NCI-H2107 treated with DMSO at 0.1 percent for 48 hours (cell line): ENCODE measurements around the gene BET1.

Experiments
- DNase-seq: peaks from one replicate; lab custom pipeline; 2025; ENCODE audit not compliant: unreplicated experiment; lab: John Stamatoyannopoulos, UW

Gene BET1

DNA sequence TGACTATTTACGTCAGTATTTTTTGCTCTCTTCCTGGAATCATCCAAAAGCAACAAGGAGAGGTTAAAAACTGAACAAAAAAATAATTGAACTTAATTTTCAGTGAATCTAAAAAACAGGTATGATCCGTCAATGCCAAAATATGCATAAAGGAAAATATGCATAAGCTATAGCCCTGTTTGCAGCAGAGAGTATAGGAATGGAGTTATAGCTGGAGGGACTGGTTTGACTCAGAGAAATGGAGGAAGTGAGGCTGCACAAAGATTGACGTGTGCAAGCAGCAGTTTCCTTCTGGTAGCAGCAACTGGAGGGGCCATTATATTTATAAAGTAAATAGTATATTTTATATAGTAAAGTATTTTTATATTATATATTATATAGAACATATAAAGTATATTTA, 45.5 kb downstream of the BET1 start:
- no peak for DNase-seq

DNA sequence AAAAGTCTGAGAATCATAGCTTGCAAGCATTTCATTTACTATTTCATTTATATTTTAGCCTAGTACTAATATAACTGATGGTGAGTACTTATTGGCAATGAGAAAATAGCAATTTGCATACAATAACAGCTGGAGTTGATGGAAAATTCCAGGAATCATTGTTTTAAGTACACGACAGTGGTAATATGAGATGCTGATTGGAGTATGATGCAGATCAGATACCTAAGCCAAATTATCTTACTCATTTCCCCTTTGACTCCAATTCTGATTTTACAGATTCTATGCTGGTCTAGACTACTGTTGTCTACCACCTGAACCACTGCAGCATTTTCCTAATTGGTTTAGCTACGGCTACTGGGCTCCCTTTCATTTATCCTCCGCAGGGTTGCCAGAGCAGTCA, 45.9 kb downstream of the BET1 start:
- no peak for DNase-seq

DNA sequence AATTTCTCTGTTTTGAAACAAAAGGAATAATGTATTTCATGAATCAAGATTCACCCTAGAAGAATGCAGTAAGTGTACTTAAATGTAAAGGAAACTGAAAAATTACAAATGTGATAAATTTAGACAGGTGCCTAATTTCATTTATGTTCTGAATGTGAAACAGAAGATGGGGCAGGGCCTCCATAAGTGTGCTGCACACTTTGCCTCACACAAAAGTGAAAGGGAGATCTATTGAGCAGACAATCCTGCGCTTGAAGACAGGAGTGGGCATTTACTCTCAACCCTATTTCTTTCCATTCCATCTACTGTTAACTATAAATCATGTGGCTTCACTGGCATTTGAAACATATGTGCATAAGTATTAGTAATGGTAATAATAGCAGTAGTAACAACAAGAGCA, 46.4 kb downstream of the BET1 start:
- DNase-seq = no peak

DNA sequence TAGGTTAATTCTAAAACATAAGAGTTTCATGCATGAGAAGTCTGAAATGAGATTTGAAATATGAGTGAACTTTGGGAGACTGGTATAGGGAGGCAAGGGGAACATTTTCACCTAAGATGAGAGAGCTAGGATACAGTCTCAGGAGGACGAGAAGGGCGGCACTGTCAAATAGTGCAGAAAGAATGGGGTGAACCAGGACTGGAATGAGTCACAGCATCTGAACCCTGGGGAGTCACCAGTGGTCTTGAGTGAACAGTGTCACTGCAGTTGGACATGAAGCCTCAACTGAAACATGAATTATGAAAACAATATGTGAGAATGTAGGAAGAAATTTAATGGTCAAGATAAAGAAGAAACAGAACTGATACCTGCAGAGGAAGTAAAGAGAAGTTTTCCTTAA, 48.9 kb downstream of the BET1 start:
- no peak for DNase-seq

DNA sequence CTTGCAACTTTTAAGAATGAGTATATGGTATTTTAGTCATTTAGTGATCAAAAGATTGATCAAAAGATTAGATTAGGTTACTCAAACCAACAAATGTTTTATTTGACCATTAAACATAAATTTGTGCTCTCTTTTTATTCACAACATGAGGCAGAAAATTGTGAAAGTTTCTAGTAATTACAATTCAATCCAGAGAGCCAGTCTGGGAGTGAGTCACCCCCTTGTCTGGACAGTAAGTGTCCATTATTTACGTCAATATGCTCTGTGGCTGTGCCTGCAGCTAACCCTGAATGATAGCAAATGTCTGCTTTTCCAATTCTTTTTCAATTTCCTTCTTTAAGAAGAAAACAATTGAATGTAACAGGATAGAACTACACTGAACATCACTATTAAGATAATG, 54.7 kb downstream of the BET1 start:
- no peak for DNase-seq

DNA sequence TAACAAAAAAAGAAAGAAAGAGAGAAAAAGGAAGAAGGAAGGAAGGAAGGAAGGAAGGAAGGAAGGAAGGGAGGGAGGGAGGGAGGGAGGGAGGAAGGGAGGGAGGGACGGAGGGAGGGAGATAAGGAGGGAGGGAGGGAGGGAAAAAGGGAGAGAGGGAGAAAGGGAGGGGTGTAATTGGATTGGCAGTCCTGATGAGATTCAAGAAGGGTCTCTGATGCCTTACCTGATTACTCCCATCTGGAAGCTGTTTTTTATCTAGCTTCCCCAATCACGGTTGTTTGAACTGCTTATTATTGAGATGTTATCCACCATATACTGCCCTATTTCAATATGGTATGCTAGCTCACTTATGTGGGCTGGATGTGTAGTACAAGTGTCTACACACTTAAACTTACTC, 55.3 kb downstream of the BET1 start:
- DNase-seq = no peak

DNA sequence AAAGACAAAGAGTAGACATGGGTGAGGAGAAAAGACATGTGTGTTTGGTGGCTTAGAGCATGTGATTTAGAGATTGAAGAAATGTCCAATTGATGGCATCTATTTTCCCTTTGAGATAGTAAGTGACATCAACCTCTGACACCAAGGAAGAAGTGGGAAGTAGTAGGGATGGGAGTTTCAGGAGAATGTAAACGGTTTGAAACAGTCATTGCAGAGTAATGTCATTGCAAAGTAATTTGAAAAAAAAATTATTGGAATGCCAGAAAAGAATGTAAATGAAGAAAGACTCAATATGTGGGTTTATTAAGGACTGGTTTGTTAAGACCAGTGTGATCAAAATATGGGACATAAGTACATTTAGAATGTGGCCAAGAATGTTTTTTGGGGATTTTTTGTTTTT, 56.0 kb downstream of the BET1 start:
- no peak for DNase-seq

DNA sequence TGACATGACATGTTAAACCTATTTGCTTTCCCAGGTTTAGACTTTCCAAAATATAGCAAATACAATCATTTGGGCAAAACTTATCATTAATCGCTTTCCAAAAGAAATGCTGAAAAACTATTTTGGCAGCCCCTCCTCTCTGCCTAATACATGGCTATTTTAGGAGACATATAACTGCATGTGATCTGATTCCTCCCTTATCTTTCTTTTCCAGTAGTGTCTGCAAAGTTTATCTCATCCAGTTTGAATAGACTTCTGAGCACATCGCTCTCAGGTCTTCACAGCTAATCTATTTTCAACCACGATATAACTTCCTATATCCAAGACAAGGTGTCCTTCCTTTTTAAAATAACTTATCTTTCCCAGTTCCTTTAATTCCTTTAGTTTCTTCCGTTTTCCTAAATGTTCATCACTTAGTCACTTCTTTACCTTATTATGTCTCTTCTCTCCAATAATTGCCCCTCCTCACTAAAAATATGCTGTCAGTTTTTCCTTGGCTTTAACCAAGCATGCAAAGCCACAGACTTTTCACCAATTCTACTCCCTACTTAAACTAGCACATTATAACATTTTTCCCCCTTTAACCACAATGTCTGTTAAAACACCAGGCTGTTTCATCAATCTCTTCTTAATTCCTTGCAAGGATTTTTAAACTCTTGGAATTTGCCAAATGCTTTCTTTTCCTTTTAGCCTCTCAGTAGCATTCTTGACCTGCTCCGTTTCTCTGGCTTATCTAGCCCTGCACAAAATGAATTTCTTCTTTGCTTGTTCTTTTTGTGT, 58.2 kb downstream of the BET1 start:
- no peak for DNase-seq

DNA sequence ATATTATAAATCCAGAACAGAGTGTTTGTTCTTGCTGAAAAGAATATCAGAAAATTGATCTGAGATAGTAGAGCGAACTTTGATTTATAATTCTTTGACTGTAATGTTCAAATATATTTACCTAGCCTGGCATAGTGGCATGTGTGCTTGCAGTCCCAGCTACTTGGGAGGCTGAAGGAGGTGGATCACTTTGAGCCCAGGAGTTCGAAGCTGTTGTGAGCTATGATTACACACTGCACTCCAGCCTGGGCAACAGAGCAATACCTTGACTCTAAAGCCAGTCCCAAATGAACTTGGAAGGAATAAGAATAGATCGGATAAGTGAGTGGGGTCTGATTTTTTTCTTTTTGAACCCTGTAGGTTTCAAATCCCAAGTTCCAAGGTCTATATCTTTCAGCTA, 59.1 kb downstream of the BET1 start:
- DNase-seq = no peak

DNA sequence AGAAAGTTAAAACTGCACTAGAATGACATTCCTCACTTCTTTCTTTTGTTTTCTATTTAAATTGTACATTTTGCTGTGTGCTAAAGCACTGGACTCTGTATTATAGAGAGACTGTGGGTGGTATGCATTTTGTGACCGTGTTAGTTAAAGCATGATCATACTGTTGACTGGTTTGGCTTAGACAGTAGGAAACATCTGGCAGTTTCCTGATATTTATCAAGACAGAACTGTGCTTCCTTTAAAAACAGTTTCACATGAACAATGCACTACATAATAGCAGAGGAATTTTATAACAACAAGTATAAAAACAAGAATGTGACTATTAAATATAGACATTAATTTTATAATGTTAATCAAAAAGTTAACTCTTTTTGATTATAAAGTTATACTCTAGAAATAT, 59.5 kb downstream of the BET1 start:
- no peak for DNase-seq

DNA sequence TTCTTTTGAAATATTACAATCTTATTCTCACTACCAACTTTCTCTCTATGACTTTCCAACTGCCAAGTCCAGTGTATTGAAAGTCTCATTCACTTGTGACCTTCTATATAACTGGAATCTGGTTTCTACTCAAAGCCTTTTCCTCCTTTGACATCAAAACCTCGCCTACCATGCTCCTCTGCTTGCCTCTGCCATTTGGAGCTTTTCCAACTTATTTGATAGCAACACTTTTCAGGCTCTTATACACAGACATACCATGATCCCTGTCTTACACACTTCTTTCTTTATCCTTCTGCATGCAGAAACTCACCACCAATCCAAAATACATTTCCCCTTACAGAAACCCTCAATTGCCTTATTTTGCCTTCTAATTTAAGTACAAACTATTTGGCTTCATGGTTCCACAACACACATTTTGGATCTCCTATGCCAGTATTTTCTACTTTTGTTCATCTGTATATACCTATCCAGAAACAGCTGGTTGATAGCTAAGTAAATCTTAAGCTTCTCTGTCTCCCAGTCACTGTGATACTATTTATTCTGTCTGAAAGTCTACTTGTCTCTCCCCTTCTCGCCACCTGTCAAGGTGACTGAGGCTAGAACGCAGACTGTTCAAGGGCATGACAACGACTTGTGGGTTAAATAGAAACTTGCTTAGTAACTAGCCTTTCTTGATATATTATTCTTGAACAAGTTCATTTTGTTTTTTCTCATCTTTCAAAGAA, 60.2 kb downstream of the BET1 start:
- DNase-seq = no peak
